NCI-H526 (cell line): ENCODE measurements around the gene ELF2.
"Not testable (repeated sequence)": the region's sequence is repeated elsewhere in the genome, so short reads cannot be mapped to it uniquely, and the experiment has no call there.

ENCODE experiments used
- DNase-seq, 2 experiments: peaks; one replicate each; lab custom pipeline; 2025; lab: John Stamatoyannopoulos, UW

The ELF2 gene

GRCh38 chr4:139188648-139189416 is 11.8 kb upstream of the ELF2 start:
- DNase-seq = no peak

DNA sequence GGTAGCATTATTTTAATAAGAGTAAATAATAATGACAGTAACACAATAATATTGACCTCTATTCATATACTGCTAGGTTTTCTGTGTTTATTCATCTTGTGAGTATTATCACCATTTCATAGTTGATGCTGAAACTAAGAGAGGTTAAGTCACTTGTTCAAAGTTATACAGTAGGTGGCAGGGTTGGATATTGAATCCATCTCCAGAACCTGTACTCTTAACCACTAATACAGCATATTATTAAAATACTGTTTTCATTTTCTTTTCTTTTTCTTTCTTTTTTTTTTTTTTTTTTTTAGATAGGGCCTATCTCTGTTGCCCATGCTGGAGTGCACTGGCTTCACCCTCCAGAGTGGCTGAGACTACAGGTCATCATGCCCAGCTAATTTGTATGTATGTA is 7.1 kb upstream of the ELF2 start:
- peak in 1 of 2 experiments; percentile 20 for DNase-seq

- peak; percentile 83 to 98 for DNase-seq
Observed at GRCh38 chr4:139177869-139178619, 1.0 kb upstream of the ELF2 start.

DNA sequence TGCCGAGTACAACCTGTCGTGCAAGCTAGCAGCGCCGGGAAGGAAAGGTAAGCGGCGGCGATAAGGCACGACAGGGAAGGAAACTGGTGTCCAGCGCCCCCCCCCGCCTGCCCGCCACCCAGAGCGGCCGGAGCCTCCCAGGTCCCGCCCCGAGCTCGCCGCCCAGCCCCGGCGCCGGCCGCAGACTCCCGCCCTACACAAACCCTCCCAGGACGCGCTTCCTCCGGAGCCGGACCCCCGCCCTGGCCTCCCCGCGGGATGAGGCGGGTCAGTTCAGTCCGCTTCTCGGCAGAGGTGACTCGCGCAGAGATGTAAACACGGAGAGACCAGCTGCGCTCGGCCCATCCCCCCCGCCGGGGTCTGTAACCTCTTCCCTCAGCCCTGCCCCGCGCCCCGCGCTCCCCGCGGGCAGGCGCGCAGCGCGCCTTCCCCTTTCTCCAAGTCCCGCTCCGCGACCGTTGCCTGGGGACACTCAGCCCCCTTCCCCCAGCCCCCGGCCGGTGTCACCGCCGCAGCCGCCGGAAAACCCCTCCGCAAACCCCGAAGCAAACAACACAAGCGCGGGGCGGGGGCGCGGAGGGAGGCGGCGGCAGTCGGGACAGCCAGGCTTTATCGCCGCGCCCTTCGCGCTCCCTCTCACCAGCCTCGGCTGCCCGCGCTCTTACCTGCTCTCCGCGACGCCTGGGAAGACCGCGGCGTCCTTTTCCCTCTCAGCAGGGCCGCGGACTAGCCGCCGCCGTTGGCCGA is 543 bp downstream of the ELF2 start:
- DNase-seq = peak; percentile 75 to 89

DNA sequence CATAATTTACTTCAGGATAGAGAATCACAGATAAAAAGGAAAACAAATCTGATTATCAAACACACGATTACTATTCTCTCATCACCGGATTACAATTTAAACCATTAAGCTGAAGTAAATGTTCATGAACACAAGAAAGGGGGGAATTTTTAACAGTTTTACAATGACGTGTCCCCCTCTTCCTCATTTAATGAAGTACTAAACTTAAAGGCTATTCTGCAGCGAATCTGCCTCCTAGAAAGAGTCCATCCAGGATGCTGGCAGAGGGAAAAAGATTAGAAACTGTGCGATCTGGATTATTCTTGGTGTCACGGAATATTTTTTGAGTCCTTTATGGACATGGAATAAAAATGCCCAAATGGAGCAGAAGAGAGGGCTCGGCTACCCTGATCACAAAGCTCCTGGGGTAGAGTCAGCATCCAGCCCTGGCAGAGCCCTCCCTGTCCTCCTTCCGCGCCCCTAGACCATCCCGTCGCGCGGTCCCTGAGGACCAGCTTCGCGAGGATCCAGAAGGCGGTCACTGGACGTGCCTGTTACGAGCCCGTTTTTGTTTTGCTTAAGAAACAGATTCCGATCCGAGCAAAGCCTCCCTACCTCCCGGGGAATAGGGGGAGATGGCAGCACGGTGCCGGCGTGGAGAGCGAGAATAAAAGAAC is 1.2 kb downstream of the ELF2 start:
- peak; percentile 53 to 76 for DNase-seq

DNA sequence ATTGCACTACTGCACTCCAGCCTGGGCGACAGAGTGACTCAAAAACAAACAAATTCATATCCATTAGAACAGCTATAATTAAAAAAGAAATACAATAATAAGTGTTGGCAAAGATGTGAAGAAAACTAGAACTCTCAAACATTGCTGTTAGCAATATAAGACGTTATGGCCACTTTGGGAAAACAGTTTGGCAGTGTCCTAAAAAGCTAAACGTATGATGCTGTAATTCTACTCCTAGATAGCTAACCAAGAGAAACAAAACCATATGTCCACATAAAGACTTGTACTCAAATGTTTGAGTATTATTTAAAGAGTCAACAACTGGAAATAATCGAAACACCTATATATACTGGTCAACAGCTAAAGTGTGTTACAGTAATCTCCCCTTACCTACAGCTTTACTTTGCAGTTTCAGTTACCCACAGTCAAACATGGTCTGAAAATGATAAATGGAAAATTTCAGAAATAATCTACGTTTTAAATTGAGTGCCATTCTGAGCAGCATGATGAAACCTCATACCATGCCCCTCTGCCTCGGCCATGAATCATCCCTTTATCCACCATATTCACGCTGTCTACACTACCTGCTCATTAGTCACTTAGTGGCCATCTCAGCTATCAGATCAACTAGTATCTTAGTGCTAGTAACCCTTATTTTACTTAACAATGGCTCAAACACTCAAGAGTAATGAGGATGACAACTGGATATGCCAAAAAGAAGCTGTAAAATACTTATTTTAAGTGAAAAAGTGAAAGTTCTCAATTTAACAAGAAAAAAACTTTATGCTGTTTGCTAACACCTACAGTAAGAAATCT is 4.9 kb downstream of the ELF2 start:
- DNase-seq = peak in 1 of 2 experiments; percentile 17

GRCh38 chr4:139170932-139171331 is 6.1 kb downstream of the ELF2 start:
- no peak for DNase-seq

DNA sequence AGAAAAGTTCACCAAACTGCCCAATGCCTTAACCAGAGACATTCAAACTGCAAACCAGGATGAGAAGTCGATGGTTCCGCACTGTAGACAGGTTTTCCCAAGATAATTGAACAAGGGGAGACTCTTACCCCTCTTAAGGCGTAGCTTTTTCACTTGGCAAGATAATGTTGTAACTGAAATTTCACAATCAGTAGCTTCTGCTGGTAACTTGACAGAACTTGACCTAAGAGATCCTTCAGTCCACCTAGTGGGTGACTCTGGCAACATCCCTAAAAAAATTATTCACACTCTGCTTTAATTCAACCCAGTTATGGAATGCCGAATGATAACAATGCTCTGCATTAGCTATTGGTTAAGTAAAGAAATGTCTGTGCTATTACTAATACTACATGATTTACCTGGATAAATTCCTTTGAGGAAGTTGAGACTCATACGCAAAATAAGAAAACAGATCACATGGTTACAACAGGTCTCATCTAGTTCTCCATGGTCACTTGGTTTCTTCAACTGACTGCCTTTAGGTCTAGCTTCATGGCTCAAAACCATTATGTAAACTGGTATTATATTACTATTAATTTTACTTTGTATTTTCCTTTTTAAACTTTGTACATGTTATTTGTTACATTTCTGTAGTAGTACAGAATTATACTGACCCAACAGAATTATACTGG is 9.1 kb downstream of the ELF2 start:
- DNase-seq = peak in 1 of 2 experiments; percentile 37

DNA sequence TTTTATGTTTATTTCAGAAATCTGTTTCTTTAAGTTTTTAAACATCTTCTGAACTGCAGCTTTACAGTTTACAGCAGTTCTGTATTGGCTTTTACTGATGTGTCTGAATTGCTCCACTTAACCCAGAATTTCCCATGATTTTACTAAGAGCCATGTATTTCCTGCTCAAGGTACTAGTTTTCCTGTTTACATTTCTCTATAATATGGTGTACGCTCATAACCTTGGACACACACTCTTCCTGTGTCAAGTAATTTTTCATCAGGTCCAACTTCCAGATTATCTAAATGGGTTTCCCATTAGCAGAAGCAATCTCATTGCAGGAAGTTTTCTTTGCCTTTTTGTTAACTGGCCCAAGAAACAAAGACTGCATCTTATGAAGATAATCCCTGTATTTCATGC is 12.3 kb downstream of the ELF2 start:
- no peak for DNase-seq

GRCh38 chr4:139163806-139164206 is 13.2 kb downstream of the ELF2 start:
- no peak for DNase-seq

DNA sequence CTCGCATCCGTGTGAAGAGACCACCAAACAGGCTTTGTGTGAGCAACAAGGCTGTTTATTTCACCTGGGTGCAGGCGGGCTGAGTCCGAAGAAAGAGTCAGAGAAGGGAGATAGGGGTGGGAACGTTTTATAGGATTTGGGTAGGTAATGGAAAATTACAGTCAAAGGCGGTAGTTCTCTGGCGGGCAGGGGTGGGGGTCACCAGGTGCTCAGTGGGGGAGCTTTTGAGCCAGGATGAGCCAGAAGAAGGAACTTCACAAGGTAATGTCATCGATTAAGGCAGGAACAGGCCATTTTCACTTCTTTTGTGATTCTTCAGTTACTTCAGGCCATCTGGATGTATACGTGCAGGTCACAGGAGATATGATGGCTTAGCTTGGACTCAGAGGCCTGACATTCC is 19.0 kb downstream of the ELF2 start:
- DNase-seq = not testable (repeated sequence)

DNA sequence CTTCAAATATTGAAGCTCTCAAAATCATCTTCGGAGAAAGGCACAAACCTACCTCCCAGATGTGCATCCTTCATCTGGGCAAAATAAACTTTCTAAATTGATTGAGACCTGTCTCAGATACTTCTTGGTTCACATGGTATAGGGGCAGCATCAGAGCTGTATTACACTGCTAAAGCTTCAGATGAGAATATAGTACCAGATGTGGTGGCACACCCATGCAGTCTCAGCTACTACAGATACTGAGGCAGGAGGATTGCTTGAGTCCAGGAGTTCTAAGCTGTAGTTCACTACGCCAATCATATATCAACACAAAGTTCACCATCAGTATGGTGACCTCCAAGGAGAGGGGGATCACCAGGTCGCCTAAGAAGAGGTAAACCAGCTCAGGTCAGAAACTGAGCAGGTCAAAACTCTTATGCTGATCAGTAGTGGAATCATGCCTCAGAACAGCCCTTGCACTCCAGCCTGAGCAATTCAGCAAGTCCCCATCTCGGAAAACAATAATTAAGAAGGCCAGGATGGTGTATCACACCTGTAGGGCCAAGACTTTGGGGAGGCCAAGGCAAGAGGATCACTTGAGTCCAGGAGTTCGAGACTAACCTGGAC is 22.0 kb downstream of the ELF2 start:
- DNase-seq = no peak

DNA sequence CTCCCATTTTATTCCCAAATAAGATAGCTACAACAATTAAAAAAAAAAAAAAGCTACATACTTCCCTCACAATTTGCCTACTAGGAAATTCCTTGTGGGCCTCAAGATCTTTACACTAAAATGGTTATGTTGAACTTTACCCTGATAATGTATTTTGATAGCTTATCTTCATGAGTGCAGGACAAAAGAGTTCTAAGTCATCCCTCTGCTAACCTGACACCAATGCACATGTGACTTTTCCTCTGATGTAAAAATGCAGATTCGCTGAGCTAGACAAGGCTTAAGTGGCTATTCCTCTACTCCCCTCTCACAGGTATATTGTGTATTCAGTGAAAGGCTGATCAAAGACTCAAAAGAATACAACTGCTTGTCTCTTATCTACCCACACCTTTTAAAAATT is 22.5 kb downstream of the ELF2 start:
- peak in 1 of 2 experiments; percentile 36 for DNase-seq

- DNase-seq = no peak
Observed at GRCh38 chr4:139154134-139154421, 22.9 kb downstream of the ELF2 start.

- DNase-seq = peak in 1 of 2 experiments; percentile 19
Observed at GRCh38 chr4:139153411-139154133, 23.4 kb downstream of the ELF2 start.

DNA sequence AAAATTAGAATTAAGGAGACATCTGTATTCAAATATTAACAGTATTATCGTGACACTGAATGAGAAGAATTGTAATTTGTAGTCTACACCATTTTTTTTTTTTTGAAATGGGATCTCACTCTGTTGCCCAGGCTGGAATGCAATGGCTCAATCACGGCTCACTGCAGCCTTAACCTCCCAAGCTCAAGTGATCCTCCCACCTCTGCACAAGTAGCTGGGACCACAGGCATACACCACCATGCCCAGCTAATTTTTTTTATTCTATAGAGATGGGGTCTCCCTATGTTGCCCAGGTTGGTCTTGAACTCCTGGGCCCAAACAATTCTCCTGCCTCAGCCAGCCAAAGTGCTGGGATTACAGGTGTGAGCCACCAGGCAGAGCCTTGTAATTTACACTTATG is 24.8 kb downstream of the ELF2 start:
- DNase-seq = peak; percentile 1 to 37

GRCh38 chr4:139146926-139147629 is 29.9 kb downstream of the ELF2 start:
- DNase-seq = peak; percentile 88 to 94

- no peak for DNase-seq
Observed at GRCh38 chr4:139145552-139145932, 31.5 kb downstream of the ELF2 start.

GRCh38 chr4:139144911-139145551 is 32.0 kb downstream of the ELF2 start:
- no peak for DNase-seq
